Panc1 (cell line): Measurements from ENCODE around the gene HOXC9. TPM values are rescaled to one million over a fixed set of nuclear protein-coding genes. Genes with fewer than 3 reads are reported as not detected.

ENCODE experiments used
- ATAC-seq: fragments of 200-7000 bp; cut with Tn5 transposase; 2 replicates; pipeline ENCODE4 v1.9.1; 2020; ENCODE audit warnings: mild to moderate bottlenecking, moderate library complexity
- BruUV-seq: library from RNA; stranded (reverse); fragments of 400-500 nt; replicated peaks from 2 replicates; lab custom pipeline; 2021; lab: Mats Ljungman, UMichigan
- CTCF ChIA-PET: fragments of 300-600 bp; sonication (Branson Sonifier 250); formaldehyde crosslinking; loops from one replicate; lab custom pipeline; 2022; ENCODE audit warnings: antibody characterized with exemption; lab: Charles Lee
- POLR2A ChIA-PET: fragments of 300-600 bp; sonication (Branson Sonifier 250); formaldehyde crosslinking; loops from one replicate; lab custom pipeline; 2022; ENCODE audit warnings: antibody characterized with exemption; lab: Charles Lee
- DNase-seq: peaks from one replicate; pipeline ENCODE4 v3.0.0-alpha.2; 2010; ENCODE audit warnings: low read depth, low spot score
- H3K27ac ChIP-seq: 2 replicates; pipeline ENCODE4 v1.5.1; 2011; ENCODE audit warnings: mild to moderate bottlenecking, low read length, inconsistent platforms
- H3K27me3 ChIP-seq: fragments of 200-500 bp; sonication (Bioruptor generic); 2 replicates; pipeline ENCODE4 v1.6.0; 2014; ENCODE audit warnings: low read length, inconsistent platforms; ENCODE audit not compliant: control insufficient read depth, insufficient read depth
- H3K36me3 ChIP-seq: fragments of 200-500 bp; sonication (Bioruptor generic); 2 replicates; pipeline ENCODE4 v1.5.1; 2014; ENCODE audit warnings: inconsistent platforms, mild to moderate bottlenecking, low read length, moderate library complexity; ENCODE audit not compliant: control insufficient read depth, insufficient read depth
- H3K4me1 ChIP-seq: 2 replicates; pipeline ENCODE4 v1.5.1; 2011; ENCODE audit warnings: inconsistent platforms, mild to moderate bottlenecking, low read length, moderate library complexity; ENCODE audit not compliant: control insufficient read depth, insufficient read depth
- H3K4me3 ChIP-seq, 2 experiments: 2 replicates each; pipeline ENCODE4 v1.5.1; 2011 to 2012; ENCODE audit warnings: low read depth in 2 of 2, low read length in 2 of 2, mild to moderate bottlenecking in 2 of 2, inconsistent platforms in 1 of 2, moderate library complexity in 1 of 2
- H3K9me3 ChIP-seq: fragments of 200-500 bp; sonication (Bioruptor generic); 2 replicates; pipeline ENCODE4 v1.5.1; 2014; ENCODE audit warnings: low read depth, mild to moderate bottlenecking, inconsistent platforms, low read length, moderate library complexity; ENCODE audit not compliant: control insufficient read depth, insufficient read depth
- POLR2AphosphoS5 ChIP-seq: IDR thresholded peaks from 2 replicates; pipeline ENCODE4 v1.6.1; 2012; ENCODE audit warnings: mild to moderate bottlenecking, low read depth, low read length, moderate library complexity
- SIN3A ChIP-seq: IDR thresholded peaks from 2 replicates; pipeline ENCODE4 v1.6.1; 2012; ENCODE audit warnings: low read depth, mild to moderate bottlenecking, low read length, moderate library complexity, borderline replicate concordance; ENCODE audit not compliant: insufficient read depth
- TCF7L2 ChIP-seq: IDR thresholded peaks from 2 replicates; pipeline ENCODE4 v1.6.1; 2011; ENCODE audit warnings: mild to moderate bottlenecking, low read depth, low read length, inconsistent platforms
- in situ Hi-C: cut with HindIII; loops from 2 replicates; pipeline ENCODE4 v1.10.0; 2016; ENCODE audit warnings: low sequenced_read_pairs, low pct_unique_long_range_greater_than_20kb
- intact Hi-C: fragments of 100-400 bp; cut with micrococcal nuclease; formaldehyde crosslinking; loops from one replicate; pipeline ENCODE4 v1.10.0; 2022; ENCODE audit not compliant: unreplicated experiment
- microRNA-seq: library from miRNA; unstranded; fragments of <30 nt; microRNA quantifications from one replicate; pipeline ENCODE4 v1.1.0, GENCODE V29; 2020; ENCODE audit not compliant: unreplicated experiment
- total RNA-seq: library from RNA; stranded (reverse); gene quantifications from one replicate; pipeline ENCODE4 v1.2.1, GENCODE V29; 2021; ENCODE audit not compliant: unreplicated experiment
- TF ChIP-seq, protein P1 (sequence below), 2 experiments: IDR thresholded peaks; 2 replicates each; pipeline ENCODE4 v1.6.1; 2011 to 2012; ENCODE audit warnings: low read depth in 2 of 2, control low read depth in 1 of 2, low read length in 1 of 2, mild to moderate bottlenecking in 1 of 2, moderate library complexity in 1 of 2; ENCODE audit not compliant: insufficient read depth in 1 of 2

The HOXC9 gene
- total RNA-seq, 1 experiment from 2014 or later = 37.2 TPM

DNA sequence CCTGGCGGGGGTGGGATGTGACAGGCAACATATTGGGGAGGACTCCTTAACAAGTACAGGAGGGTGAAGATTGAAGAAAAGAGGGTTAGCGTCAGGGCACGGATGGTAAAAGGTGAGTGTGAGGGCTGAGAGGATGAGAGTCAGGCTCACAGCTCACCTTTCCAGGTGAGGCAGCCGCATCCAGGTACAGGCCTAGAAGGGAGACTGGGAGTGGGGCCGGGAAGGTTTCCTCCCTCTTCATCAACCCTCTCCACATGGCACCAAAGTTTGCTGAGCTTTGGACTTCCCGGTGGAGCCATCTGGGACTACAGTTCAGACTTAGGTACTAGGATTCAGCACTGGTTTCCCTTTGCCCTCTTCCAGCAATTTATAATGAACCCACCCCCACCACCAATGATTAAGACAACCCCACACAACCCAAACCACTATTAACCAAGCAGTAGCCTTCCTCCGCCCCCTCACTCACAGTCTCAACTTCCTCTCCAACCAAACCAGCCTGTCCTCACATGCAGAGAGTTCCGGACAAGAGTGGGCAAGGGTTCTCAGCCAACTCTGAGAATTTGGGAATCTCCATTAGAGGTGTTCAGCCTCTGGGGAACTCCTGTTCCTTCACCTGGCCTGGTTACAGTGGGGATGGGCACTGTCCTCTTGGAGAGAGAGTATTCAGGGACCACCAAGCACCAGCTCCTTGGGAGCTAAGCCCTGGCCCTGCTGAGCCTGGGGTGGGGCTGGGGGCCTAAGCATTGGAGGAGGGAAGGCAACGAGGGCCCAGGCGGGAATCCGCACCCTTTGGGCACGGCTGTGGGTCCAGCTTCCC, 51.3 kb downstream of the HOXC9 start:
- BruUV-seq = no TSS peak
- ATAC-seq (peak; percentile 45; the same call in 1 of the 2 replicates), DNase-seq (no peak)
- H3K9me3 ChIP-seq = no peaks in the 10 kb centered on the region
- CTCF ChIA-PET = interaction anchor here (0.7 to 1.6 kb wide), 3 partner anchors 12 to 374 kb away, joined by 3 to 5 read pairs (median 4); no protein-coding TSS in a partner anchor
- no peak overlapping the region for H3K27ac ChIP-seq
- H3K4me1 ChIP-seq = peaks cover 65% of the 10 kb centered on the region
- POLR2A ChIA-PET = no interaction called here
- no peak for TF ChIP-seq TCF7L2
- in situ Hi-C loops = no loop called here
- no peaks in the 10 kb centered on the region for H3K27me3 ChIP-seq
- no peaks in the 10 kb centered on the region for H3K36me3 ChIP-seq
- intact Hi-C loops = no loop called here
- H3K4me3 ChIP-seq = no peak overlapping the region

DNA sequence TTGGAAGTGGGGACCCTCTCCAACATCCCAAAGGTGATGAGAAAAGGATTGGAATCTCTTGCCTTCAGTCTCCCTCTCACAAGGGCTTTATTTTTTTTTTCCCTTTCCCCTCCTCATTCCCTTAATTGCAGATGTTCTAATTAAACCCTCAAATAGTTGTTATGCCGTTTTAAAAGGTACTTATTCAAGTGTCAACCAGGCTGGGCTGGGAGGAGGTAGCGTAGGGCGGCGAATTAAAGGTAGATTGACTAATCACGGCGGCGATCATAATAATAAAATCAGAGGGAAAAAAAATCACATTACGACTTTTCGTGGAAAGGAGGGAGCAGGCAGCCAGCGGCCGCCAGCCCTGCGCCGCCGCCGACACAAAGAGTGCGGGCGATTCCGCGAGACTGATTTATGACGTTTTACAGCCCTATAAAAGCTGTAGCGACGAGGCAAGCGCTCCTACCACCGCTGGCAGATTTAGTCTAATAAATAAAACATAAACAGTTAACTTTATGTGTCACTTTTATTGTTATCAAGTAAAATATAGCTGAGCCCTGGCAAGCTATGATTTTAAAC, 52.0 kb downstream of the HOXC9 start:
- no peaks in the 10 kb centered on the region for H3K27me3 ChIP-seq
- ChIA-PET CTCF (interaction anchor here (0.7 to 1.6 kb wide), 3 partner anchors 19 to 374 kb away, joined by 3 to 6 read pairs (median 5); partner anchors contain the start of gene HOXC5), POLR2A (interaction anchor here (0.7 to 0.9 kb wide), 2 partner anchors 9 to 24 kb away, joined by 5 to 6 read pairs; no protein-coding TSS in a partner anchor)
- BruUV-seq = no TSS peak
- no peak overlapping the region for H3K4me3 ChIP-seq
- TF ChIP-seq POLR2AphosphoS5 = 0 out of 2 replicates have a peak, but pooled peaks have one; percentile 42
- TF ChIP-seq TCF7L2 = peak; percentile 68
- no peak for TF ChIP-seq SIN3A
- intact Hi-C loops = no loop called here
- H3K27ac ChIP-seq = no peak overlapping the region
- DNase-seq (no peak), ATAC-seq (no peak)
- H3K4me1 ChIP-seq = peaks cover 62% of the 10 kb centered on the region
- in situ Hi-C loops = no loop called here
- H3K36me3 ChIP-seq = no peaks in the 10 kb centered on the region
- no peaks in the 10 kb centered on the region for H3K9me3 ChIP-seq

DNA sequence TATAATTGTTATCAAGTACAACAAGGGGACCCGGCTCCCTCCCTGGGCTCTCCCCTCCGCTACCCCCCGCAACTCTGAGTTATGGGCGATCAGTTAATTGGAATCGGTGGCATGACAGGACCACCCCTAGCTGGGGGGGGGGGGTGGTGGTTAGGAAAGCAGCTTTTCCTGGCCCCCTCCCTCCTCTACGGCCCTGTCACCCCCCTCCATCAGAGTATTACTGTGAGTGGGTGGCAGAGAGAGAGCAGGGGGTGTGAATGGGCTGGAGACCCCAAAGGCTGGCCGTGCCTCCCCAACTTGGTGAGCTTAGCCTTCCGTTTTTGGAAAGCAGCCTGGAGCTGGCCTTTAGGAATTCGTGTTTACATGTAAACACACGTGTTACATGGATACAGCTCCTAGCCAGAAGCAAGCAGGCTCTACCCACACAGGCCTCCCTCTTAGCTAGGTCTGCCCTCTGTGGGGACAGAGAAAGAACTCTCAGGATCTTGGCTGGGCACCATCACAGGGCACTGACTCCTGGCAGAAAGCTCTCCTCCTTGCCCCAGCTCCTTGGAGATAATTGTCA, 52.6 kb downstream of the HOXC9 start:
- intact Hi-C loops (no loop called here), in situ Hi-C loops (no loop called here)
- no TSS peak for BruUV-seq
- Histone ChIP-seq H3K27me3 (no peaks in the 10 kb centered on the region), H3K4me3 (no peak overlapping the region), H3K9me3 (no peaks in the 10 kb centered on the region), H3K36me3 (no peaks in the 10 kb centered on the region), H3K4me1 (peaks cover 62% of the 10 kb centered on the region), H3K27ac (peak overlapping the region; percentile 39; the same call in 1 of the 2 replicates)
- TF ChIP-seq, protein P1, sequence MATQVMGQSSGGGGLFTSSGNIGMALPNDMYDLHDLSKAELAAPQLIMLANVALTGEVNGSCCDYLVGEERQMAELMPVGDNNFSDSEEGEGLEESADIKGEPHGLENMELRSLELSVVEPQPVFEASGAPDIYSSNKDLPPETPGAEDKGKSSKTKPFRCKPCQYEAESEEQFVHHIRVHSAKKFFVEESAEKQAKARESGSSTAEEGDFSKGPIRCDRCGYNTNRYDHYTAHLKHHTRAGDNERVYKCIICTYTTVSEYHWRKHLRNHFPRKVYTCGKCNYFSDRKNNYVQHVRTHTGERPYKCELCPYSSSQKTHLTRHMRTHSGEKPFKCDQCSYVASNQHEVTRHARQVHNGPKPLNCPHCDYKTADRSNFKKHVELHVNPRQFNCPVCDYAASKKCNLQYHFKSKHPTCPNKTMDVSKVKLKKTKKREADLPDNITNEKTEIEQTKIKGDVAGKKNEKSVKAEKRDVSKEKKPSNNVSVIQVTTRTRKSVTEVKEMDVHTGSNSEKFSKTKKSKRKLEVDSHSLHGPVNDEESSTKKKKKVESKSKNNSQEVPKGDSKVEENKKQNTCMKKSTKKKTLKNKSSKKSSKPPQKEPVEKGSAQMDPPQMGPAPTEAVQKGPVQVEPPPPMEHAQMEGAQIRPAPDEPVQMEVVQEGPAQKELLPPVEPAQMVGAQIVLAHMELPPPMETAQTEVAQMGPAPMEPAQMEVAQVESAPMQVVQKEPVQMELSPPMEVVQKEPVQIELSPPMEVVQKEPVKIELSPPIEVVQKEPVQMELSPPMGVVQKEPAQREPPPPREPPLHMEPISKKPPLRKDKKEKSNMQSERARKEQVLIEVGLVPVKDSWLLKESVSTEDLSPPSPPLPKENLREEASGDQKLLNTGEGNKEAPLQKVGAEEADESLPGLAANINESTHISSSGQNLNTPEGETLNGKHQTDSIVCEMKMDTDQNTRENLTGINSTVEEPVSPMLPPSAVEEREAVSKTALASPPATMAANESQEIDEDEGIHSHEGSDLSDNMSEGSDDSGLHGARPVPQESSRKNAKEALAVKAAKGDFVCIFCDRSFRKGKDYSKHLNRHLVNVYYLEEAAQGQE (IDR thresholded peaks at IDR 0.05; ENCODE audit: insufficient read depth in 1 of 2, low read depth in 2 of 2, low read length in 1 of 2) = no peak
- TF ChIP-seq POLR2AphosphoS5 = 0 out of 2 replicates have a peak, but pooled peaks have one; percentile 4
- CTCF ChIA-PET = interaction anchor here (0.7 to 1.6 kb wide), 3 partner anchors 20 to 337 kb away, joined by 3 to 6 read pairs (median 5); partner anchors contain the start of gene HOXC5
- DNase-seq (no peak), ATAC-seq (no peak; the same call in 1 of the 2 replicates)
- POLR2A ChIA-PET = interaction anchor here (0.7 to 0.9 kb wide), 2 partner anchors 9 to 24 kb away, joined by 5 to 6 read pairs; no protein-coding TSS in a partner anchor

Small RNA genes within 50 kb of the gene (microRNA-seq; reads per million reads assigned to microRNA genes)
- gene MIR196A2 (6,126 reads per million, percentile 93 among the genes with 10 or more reads in this experiment), gene MIR615 (6,105 reads per million, percentile 92 among the genes with 10 or more reads in this experiment)

Other genes starting within 250 kb of the HOXC9 start
- not detected for gene CISTR, start 248.2 kb upstream of the HOXC9 start, total RNA-seq
- gene HOXC13, start 61.3 kb upstream of the HOXC9 start, total RNA-seq = 93.5 TPM
- gene HOXC12, start 45.3 kb upstream of the HOXC9 start, total RNA-seq = 5.1 TPM
- 17.0 TPM for gene HOXC11, start 27.0 kb upstream of the HOXC9 start, total RNA-seq
- gene HOTAIR, start 25.2 kb upstream of the HOXC9 start, total RNA-seq = 31.7 TPM
- gene HOXC10, start 15.0 kb upstream of the HOXC9 start, total RNA-seq = 154 TPM
- 15.3 TPM for gene HOXC8, start 8.8 kb downstream of the HOXC9 start, total RNA-seq
- 52.2 TPM for gene HOXC6, start 28.3 kb downstream of the HOXC9 start, total RNA-seq
- 5.0 TPM for gene HOXC5, start 32.9 kb downstream of the HOXC9 start, total RNA-seq
- gene HOXC4, start 53.7 kb downstream of the HOXC9 start, total RNA-seq = 22.7 TPM
- gene SMUG1, start 188.8 kb downstream of the HOXC9 start, total RNA-seq = 43.3 TPM